ENCODE measurements around the gene RAB3A. TPM values are rescaled to one million over a fixed set of nuclear protein-coding genes. Genes with fewer than 3 reads are reported as not detected.
A peak's percentile ranks its signal among the peaks of the same experiment; 100 is the strongest.

RAB3A gene
- total RNA-seq, 1 donor from 2014 or later = 0.17 TPM

- DNase-seq (ENCODE audit: low read depth) = no peak
- H3K4me3 ChIP-seq (ENCODE audit: low read depth, low read length) = peak overlapping the region; percentile 63
- no peak for TF ChIP-seq CTCF (conservative IDR thresholded peaks at IDR 0.05; ENCODE audit: low read depth, low read length)
Measured at GRCh38 chr19:18191640-18192062, 12.2 kb downstream of the RAB3A start.

- no peak for DNase-seq (ENCODE audit: low read depth)
- no peak for TF ChIP-seq CTCF (conservative IDR thresholded peaks at IDR 0.05; ENCODE audit: low read depth, low read length)
- H3K4me3 ChIP-seq (ENCODE audit: low read depth, low read length) = no peak overlapping the region
Measured at GRCh38 chr19:18190278-18190677, 13.6 kb downstream of the RAB3A start.

- no peak for DNase-seq (ENCODE audit: low read depth)
- H3K4me3 ChIP-seq (ENCODE audit: low read depth, low read length) = no peak overlapping the region
- no peak for TF ChIP-seq CTCF (conservative IDR thresholded peaks at IDR 0.05; ENCODE audit: low read depth, low read length)
Measured at GRCh38 chr19:18185538-18185937, 18.3 kb downstream of the RAB3A start.

- no peak for DNase-seq (ENCODE audit: low read depth)
- H3K4me3 ChIP-seq (ENCODE audit: low read depth, low read length) = no peak overlapping the region
- no peak for TF ChIP-seq CTCF (conservative IDR thresholded peaks at IDR 0.05; ENCODE audit: low read depth, low read length)
Measured at GRCh38 chr19:18183529-18183928, 20.3 kb downstream of the RAB3A start.

- DNase-seq (ENCODE audit: low read depth) = no peak
- TF ChIP-seq CTCF (conservative IDR thresholded peaks at IDR 0.05; ENCODE audit: low read depth, low read length) = no peak
- no peak overlapping the region for H3K4me3 ChIP-seq (ENCODE audit: low read depth, low read length)
Measured at GRCh38 chr19:18179957-18180356, 23.9 kb downstream of the RAB3A start.

- DNase-seq (ENCODE audit: low read depth) = no peak
- no peak overlapping the region for H3K4me3 ChIP-seq (ENCODE audit: low read depth, low read length)
- TF ChIP-seq CTCF (conservative IDR thresholded peaks at IDR 0.05; ENCODE audit: low read depth, low read length) = no peak
Measured at GRCh38 chr19:18176367-18177310, 27.2 kb downstream of the RAB3A start.

- no peak for DNase-seq (ENCODE audit: low read depth)
- no peak for TF ChIP-seq CTCF (conservative IDR thresholded peaks at IDR 0.05; ENCODE audit: low read depth, low read length)
- no peak overlapping the region for H3K4me3 ChIP-seq (ENCODE audit: low read depth, low read length)
Measured at GRCh38 chr19:18174983-18175382, 28.9 kb downstream of the RAB3A start.
